Liver (tissue), 9 donors: ENCODE results near the gene LRMDA. TPM values are rescaled to one million over a fixed set of nuclear protein-coding genes. Genes with fewer than 3 reads are reported as not detected.

Source experiments
- DNase-seq: peaks from one replicate; pipeline ENCODE4 v3.0.0-alpha.2; 2017; ENCODE audit warnings: low spot score
- H3K27ac ChIP-seq, 2 donors: one replicate each; pipeline ENCODE4 v1.7.0; 2013; ENCODE audit warnings: inconsistent platforms in 2 of 2, low read length in 2 of 2, control low read depth in 1 of 2, low read depth in 1 of 2, mild to moderate bottlenecking in 1 of 2
- H3K27me3 ChIP-seq, 4 donors: one replicate each; pipeline versions ENCODE4 v1.6.1 to v1.7.0; 2013; ENCODE audit warnings: low read length in 3 of 4, inconsistent platforms in 1 of 4, mild to moderate bottlenecking in 1 of 4, moderate library complexity in 1 of 4; ENCODE audit not compliant: control insufficient read depth in 4 of 4, insufficient read depth in 4 of 4
- H3K36me3 ChIP-seq, 4 donors: one replicate each; pipeline versions ENCODE4 v1.6.1 to v1.7.0; 2013; ENCODE audit warnings: low read length in 3 of 4, mild to moderate bottlenecking in 3 of 4, low read depth in 1 of 4, moderate library complexity in 1 of 4; ENCODE audit not compliant: control insufficient read depth in 4 of 4, insufficient read depth in 3 of 4
- H3K4me1 ChIP-seq, 4 donors: one replicate each; pipeline versions ENCODE4 v1.6.1 to v1.7.0; 2013; ENCODE audit warnings: low read length in 3 of 4, mild to moderate bottlenecking in 3 of 4, moderate library complexity in 1 of 4; ENCODE audit not compliant: control insufficient read depth in 4 of 4, insufficient read depth in 4 of 4
- H3K4me3 ChIP-seq, 3 donors: one replicate each; pipeline versions ENCODE4 v1.6.1 to v1.7.0; 2013; ENCODE audit warnings: low read length in 3 of 3, control low read depth in 1 of 3, low read depth in 1 of 3, mild to moderate bottlenecking in 1 of 3
- H3K9ac ChIP-seq, 2 donors: one replicate each; pipeline ENCODE4 v1.7.0; 2013; ENCODE audit warnings: low read length in 2 of 2, mild to moderate bottlenecking in 2 of 2, moderate library complexity in 2 of 2, control low read depth in 1 of 2, low read depth in 1 of 2
- H3K9me3 ChIP-seq, 4 donors: one replicate each; pipeline versions ENCODE4 v1.6.1 to v1.7.0; 2013; ENCODE audit warnings: low read length in 3 of 4; ENCODE audit not compliant: control insufficient read depth in 4 of 4
- FOXA1 ChIP-seq: IDR thresholded peaks from 2 replicates; pipeline ENCODE4 v1.6.1; 2016; ENCODE audit warnings: antibody characterized with exemption
- GABPA ChIP-seq, 2 donors: IDR thresholded peaks in 1 of 2; conservative IDR thresholded peaks in 1 of 2; 2 replicates each; pipeline ENCODE4 v1.6.1; 2016; ENCODE audit warnings: antibody characterized with exemption in 2 of 2, mild to moderate bottlenecking in 1 of 2, moderate library complexity in 1 of 2
- HNF4A ChIP-seq, 2 donors: conservative IDR thresholded peaks; 2 replicates each; pipeline ENCODE4 v1.6.1; 2016; ENCODE audit warnings: antibody characterized with exemption in 2 of 2, mild to moderate bottlenecking in 2 of 2
- HNF4G ChIP-seq: IDR thresholded peaks from 2 replicates; pipeline ENCODE4 v1.6.1; 2016; ENCODE audit warnings: antibody characterized with exemption
- JUND ChIP-seq, 2 donors: IDR thresholded peaks; 2 replicates each; pipeline ENCODE4 v1.6.1; 2016; ENCODE audit warnings: antibody characterized with exemption in 2 of 2
- NR2F2 ChIP-seq: IDR thresholded peaks from 2 replicates; pipeline ENCODE4 v1.6.1; 2016; ENCODE audit warnings: antibody characterized with exemption
- RAD21 ChIP-seq, 2 donors: IDR thresholded peaks; 2 replicates each; pipeline ENCODE4 v1.6.1; 2016; ENCODE audit warnings: antibody characterized with exemption in 2 of 2, mild to moderate bottlenecking in 2 of 2
- RXRA ChIP-seq, 2 donors: IDR thresholded peaks; 2 replicates each; pipeline ENCODE4 v1.6.1; 2017 to 2018; ENCODE audit warnings: antibody characterized with exemption in 2 of 2, mild to moderate bottlenecking in 1 of 2
- SP1 ChIP-seq: IDR thresholded peaks from 2 replicates; pipeline ENCODE4 v1.6.1; 2018; ENCODE audit warnings: antibody characterized with exemption, mild to moderate bottlenecking
- TAF1 ChIP-seq: conservative IDR thresholded peaks from 2 replicates; pipeline ENCODE4 v1.6.1; 2016; ENCODE audit warnings: antibody characterized with exemption, mild to moderate bottlenecking
- YY1 ChIP-seq: IDR thresholded peaks from 2 replicates; pipeline ENCODE4 v1.6.1; 2016; ENCODE audit warnings: antibody characterized with exemption, mild to moderate bottlenecking
- WGBS: extraction: QIAGEN DNeasy Blood & Tissue Kit; methylation state at CpG from one replicate; pipeline ENCODE4 v1.1.7; 2013; 5-methylcytosine and 5-hydroxymethylcytosine counted together
- polyA plus RNA-seq, 2 donors: library from polyadenylated mRNA; stranded (reverse) in 1 of 2; unstranded in 1 of 2; fragments of 200-250 nt in 1 of 2; fragments of >200 nt in 1 of 2; fragmentation: Nextera tagmentation in 1 of 2; extraction: Ambion mirVana in 1 of 2; gene quantifications; one replicate each; pipeline versions ENCODE4 v1.2.1 to v1.2.3, GENCODE V29; 2013 to 2015
- total RNA-seq, 2 donors: library from RNA; depleted of rRNA; stranded (reverse); fragments of >200 nt; gene quantifications; one replicate each; pipeline ENCODE4 v1.2.3, GENCODE V29; 2014
- TF ChIP-seq, protein P1 (sequence below): IDR thresholded peaks from 2 replicates; pipeline ENCODE4 v1.6.1; 2016; ENCODE audit warnings: antibody characterized with exemption
- TF ChIP-seq, protein P2 (sequence below): fragments of 150-350 bp; IDR thresholded peaks from 2 replicates; pipeline ENCODE4 v1.5.1; 2017; ENCODE audit warnings: improper control_type of control experiment, low read depth, low read length; ENCODE audit not compliant: missing input control
- TF ChIP-seq, protein P3 (sequence below): IDR thresholded peaks from 2 replicates; pipeline ENCODE4 v1.6.1; 2016; ENCODE audit warnings: antibody characterized with exemption
- donor health status: healthy.
- donor health status: healthy.
- donor health status: healthy.
- donor health status: healthy.
- donor health status: healthy.

Gene LRMDA
- total RNA-seq (10 to 100 TPM in 1 of 2 donors, 1 to 10 TPM in 1; 7.9 to 12.2 TPM), polyA plus RNA-seq (10 to 100 TPM; 10.4 to 15.8 TPM)

DNA sequence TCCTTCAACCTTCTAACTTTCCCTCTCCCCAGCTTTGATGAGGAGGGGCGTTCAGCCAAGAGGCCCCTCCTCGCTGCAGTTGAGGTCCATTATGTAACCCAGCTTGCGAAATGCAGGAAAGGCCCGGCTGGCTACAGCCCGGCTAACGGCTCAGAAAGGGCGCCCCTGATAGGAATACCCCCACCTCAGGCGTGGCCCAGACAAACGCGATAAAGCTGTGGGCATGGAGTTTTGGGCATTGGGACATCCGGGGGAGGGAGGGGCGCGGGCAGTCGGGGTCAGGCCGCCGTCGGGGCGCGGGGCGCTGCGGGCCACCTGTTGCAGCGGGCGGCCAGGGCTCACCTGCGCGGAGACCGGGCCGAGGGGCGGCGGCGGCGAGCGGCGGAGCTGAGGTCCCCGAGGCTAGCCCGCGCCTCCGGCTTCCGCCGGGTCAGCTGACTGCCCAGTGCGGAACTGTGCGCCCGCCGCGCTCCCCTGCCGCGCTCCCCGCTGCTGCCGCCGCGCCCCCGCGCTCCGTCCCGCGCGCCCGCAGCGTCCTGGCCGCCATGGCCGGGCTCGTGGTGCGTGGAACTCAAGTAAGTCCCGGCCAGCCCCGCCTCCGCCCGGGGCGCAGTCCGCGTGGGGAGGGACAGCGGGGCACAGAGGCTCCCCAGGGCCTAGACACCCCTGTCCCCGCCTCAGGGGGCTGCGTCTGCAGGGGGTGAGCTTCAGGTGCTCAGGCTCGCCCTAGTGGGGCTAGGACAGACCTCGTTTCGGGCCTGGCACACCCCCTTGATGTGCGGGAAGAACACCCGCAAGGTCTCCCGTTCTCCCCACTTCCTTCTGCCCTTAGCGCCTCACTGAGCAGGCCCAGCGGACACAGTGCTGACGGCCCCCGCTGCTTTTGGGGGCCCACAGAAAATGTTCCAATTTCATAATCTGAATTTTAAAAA is at the start of gene LRMDA:
LRMDA (plus strand) TSS at position 445 of the 932 bp plus-strand sequence.
- Histone ChIP-seq H3K9ac (peak within 1 kb of the TSS; percentile 25 to 65), H3K36me3 (no peaks in the 10 kb centered on the region), H3K4me3 (peak within 1 kb of the TSS; percentile 68 to 77 (median 72)), H3K27ac (peak within 1 kb of the TSS; percentile 80 to 81), H3K9me3 (no peaks in the 10 kb centered on the region), H3K4me1 (peaks cover 5 to 32% (median 24%) of the 10 kb centered on the region in 4 donors), H3K27me3 (no peaks in the 10 kb centered on the region)
- 5% methylated on average over 82 of the region's 82 CpGs for WGBS
- no peak for TF ChIP-seq JUND (IDR thresholded peaks at IDR 0.05)
- TF ChIP-seq RXRA (IDR thresholded peaks at IDR 0.05), result peak; percentile 14 to 21
- TF ChIP-seq NR2F2, result no peak
- TF ChIP-seq YY1, result peak; percentile 5
- TF ChIP-seq RAD21 (IDR thresholded peaks at IDR 0.05), result peak in 1 of 2 donors; percentile 31
- DNase-seq, result peak; percentile 54

DNA sequence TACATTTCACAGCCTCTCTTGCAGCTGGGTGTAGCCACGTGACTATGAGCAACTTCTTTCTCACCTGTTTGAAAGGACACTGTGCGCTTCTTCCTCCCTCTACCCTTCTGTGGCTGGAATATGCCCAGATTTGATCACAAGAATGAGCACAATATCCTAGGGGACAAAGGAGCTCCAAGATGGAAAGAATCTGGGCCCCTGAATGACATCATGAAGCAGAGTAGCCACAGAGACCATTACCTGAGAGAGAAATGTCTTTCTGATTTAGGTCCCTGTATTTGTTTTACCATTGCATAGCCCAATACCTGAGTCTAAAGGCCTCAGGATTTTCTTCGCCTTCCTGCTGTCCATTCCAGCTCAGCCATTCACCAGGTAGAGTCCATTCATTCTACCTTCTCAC is 45.3 kb upstream of the LRMDA start:
- WGBS, result 93% methylated on average over 3 of the region's 3 CpGs
- Histone ChIP-seq H3K4me1 (no peaks in the 10 kb centered on the region), H3K27me3 (no peaks in the 10 kb centered on the region), H3K9me3 (peaks cover 0 to 2% (median 0%) of the 10 kb centered on the region in 4 donors), H3K36me3 (no peaks in the 10 kb centered on the region), H3K27ac (no peak overlapping the region), H3K9ac (no peak overlapping the region), H3K4me3 (no peak overlapping the region)
- no peak for TF ChIP-seq FOXA1
- no peak for TF ChIP-seq HNF4A (conservative IDR thresholded peaks at IDR 0.05)
- TF ChIP-seq GABPA (IDR thresholded peaks at IDR 0.05 in 1 of 2, conservative IDR thresholded peaks at IDR 0.05 in 1 of 2), result no peak
- TF ChIP-seq, protein P1, sequence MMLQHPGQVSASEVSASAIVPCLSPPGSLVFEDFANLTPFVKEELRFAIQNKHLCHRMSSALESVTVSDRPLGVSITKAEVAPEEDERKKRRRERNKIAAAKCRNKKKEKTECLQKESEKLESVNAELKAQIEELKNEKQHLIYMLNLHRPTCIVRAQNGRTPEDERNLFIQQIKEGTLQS, result no peak
- TF ChIP-seq RAD21 (IDR thresholded peaks at IDR 0.05), result no peak
- TF ChIP-seq NR2F2, result no peak
- no peak for TF ChIP-seq SP1
- no peak for TF ChIP-seq HNF4G
- DNase-seq, result no peak

DNA sequence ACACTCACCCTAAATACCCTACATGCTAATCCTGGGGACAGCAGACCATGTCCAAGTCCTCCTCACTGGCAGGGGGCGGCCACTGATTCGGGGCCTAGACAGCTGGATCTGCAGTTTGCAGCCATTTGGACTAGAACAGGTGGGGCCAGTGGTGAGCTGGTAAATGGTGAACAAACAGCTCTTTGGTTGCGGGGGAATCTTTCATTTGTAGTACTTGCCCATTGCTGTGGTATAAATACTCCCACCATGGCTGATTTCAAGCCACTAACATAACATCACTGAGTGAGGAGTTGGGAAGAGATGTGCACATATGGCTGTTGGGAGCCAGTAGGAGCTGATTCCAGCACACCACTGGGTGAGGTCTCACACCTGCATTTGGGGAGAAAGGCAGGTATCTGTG is 43.3 kb upstream of the LRMDA start:
- Histone ChIP-seq H3K36me3 (no peaks in the 10 kb centered on the region), H3K9me3 (peaks cover 0 to 2% (median 0%) of the 10 kb centered on the region in 4 donors), H3K27me3 (no peaks in the 10 kb centered on the region), H3K4me1 (no peaks in the 10 kb centered on the region), H3K9ac (no peak overlapping the region), H3K4me3 (no peak overlapping the region), H3K27ac (no peak overlapping the region)
- WGBS, result 94% methylated on average over 3 of the region's 3 CpGs
- no peak for TF ChIP-seq HNF4A (conservative IDR thresholded peaks at IDR 0.05)
- TF ChIP-seq TAF1, result no peak
- TF ChIP-seq HNF4G, result no peak
- TF ChIP-seq, protein P2, sequence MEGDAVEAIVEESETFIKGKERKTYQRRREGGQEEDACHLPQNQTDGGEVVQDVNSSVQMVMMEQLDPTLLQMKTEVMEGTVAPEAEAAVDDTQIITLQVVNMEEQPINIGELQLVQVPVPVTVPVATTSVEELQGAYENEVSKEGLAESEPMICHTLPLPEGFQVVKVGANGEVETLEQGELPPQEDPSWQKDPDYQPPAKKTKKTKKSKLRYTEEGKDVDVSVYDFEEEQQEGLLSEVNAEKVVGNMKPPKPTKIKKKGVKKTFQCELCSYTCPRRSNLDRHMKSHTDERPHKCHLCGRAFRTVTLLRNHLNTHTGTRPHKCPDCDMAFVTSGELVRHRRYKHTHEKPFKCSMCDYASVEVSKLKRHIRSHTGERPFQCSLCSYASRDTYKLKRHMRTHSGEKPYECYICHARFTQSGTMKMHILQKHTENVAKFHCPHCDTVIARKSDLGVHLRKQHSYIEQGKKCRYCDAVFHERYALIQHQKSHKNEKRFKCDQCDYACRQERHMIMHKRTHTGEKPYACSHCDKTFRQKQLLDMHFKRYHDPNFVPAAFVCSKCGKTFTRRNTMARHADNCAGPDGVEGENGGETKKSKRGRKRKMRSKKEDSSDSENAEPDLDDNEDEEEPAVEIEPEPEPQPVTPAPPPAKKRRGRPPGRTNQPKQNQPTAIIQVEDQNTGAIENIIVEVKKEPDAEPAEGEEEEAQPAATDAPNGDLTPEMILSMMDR, result no peak
- TF ChIP-seq GABPA (IDR thresholded peaks at IDR 0.05 in 1 of 2, conservative IDR thresholded peaks at IDR 0.05 in 1 of 2), result no peak
- TF ChIP-seq NR2F2, result no peak
- no peak for TF ChIP-seq YY1
- TF ChIP-seq, protein P3, sequence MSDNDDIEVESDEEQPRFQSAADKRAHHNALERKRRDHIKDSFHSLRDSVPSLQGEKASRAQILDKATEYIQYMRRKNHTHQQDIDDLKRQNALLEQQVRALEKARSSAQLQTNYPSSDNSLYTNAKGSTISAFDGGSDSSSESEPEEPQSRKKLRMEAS, result no peak
- TF ChIP-seq JUND (IDR thresholded peaks at IDR 0.05), result no peak
- no peak for TF ChIP-seq FOXA1
- DNase-seq, result no peak
